HepG2 (cell line): Measurements from ENCODE around the gene IQCE. TPM values are rescaled to one million over a fixed set of nuclear protein-coding genes. Genes with fewer than 3 reads are reported as not detected.
A peak's percentile ranks its signal among the peaks of the same experiment; 100 is the strongest.

Experiments used
- ATAC-seq: fragments of 200-7000 bp; cut with Tn5 transposase; 3 replicates; pipeline ENCODE4 v1.9.1; 2020; ENCODE audit warnings: mild to moderate bottlenecking, moderate library complexity
- BruUV-seq: library from RNA; stranded (reverse); fragments of 400-500 nt; replicated peaks from 2 replicates; lab custom pipeline; 2021; lab: Mats Ljungman, UMichigan
- CTCF ChIA-PET: fragments of 300-600 bp; formaldehyde crosslinking; extraction: SDS; loops from one replicate; lab custom pipeline; 2021; ENCODE audit warnings: low total read pairs, inconsistent platforms, low intra/inter-chr PET ratio; lab: Yijun Ruan, JAX
- POLR2A ChIA-PET: fragments of 350-600 bp; sonication (Branson Sonifier 250); formaldehyde crosslinking; loops from one replicate; lab custom pipeline; 2020; ENCODE audit warnings: antibody characterized with exemption, inconsistent platforms; lab: Yijun Ruan, JAX
- DNase-seq: peaks from one replicate; pipeline ENCODE4 v3.0.0-alpha.2; 2015; ENCODE audit warnings: low spot score
- FAIRE-seq: peaks from 3 replicates; lab custom pipeline; 2011; peaks lifted over from hg19 to GRCh38; lab: Jason Lieb, UNC
- H2AFZ ChIP-seq: one replicate; pipeline ENCODE4 v1.6.1; 2011; ENCODE audit warnings: low read length, inconsistent platforms
- H3K27ac ChIP-seq: fragments of 300-600 bp; 3 replicates; pipeline ENCODE4 v1.8.0; 2011; ENCODE audit warnings: mixed run types, mild to moderate bottlenecking, mixed read lengths, low read length, inconsistent platforms; ENCODE audit not compliant: insufficient read depth; ENCODE audit errors: extremely low read length
- H3K27me3 ChIP-seq, 2 experiments: fragments of 200-600 bp in 1 of 2; 2 replicates in 1 of 2; 3 replicates in 1 of 2; pipeline versions ENCODE4 v1.6.0 to v1.8.0; 2011; ENCODE audit warnings: low read length in 2 of 2, mild to moderate bottlenecking in 2 of 2, moderate library complexity in 2 of 2, inconsistent platforms in 1 of 2; ENCODE audit not compliant: insufficient read depth in 2 of 2, control insufficient read depth in 1 of 2
- H3K36me3 ChIP-seq, 2 experiments: fragments of 200-600 bp in 1 of 2; replicated peaks in 1 of 2; 2 replicates in 1 of 2; 3 replicates in 1 of 2; pipeline versions ENCODE4 v1.5.1 to v1.8.0; 2011; ENCODE audit warnings: low read length in 2 of 2, inconsistent platforms in 1 of 2; ENCODE audit not compliant: insufficient read depth in 2 of 2, control insufficient read depth in 1 of 2
- H3K4me1 ChIP-seq: 2 replicates; pipeline ENCODE4 v1.5.1; 2012; ENCODE audit warnings: low read length, inconsistent platforms; ENCODE audit not compliant: insufficient read depth
- H3K4me2 ChIP-seq: 2 replicates; pipeline ENCODE4 v1.6.0; 2011; ENCODE audit warnings: low read depth, low read length, inconsistent platforms
- H3K4me3 ChIP-seq, 3 experiments: fragments of 200-600 bp in 1 of 3; sonication (generic), shearing (Covaris generic) in 1 of 3; replicated peaks in 1 of 3; 2 replicates each; pipeline ENCODE4 v1.5.1; 2011 to 2016; ENCODE audit warnings: low read length in 3 of 3, inconsistent platforms in 2 of 3, low read depth in 2 of 3, mild to moderate bottlenecking in 2 of 3, control low read depth in 1 of 3, mixed read lengths in 1 of 3; ENCODE audit not compliant: insufficient read depth in 1 of 3
- H3K79me2 ChIP-seq: one replicate; pipeline ENCODE4 v1.6.1; 2011; ENCODE audit warnings: low read length, inconsistent platforms; ENCODE audit not compliant: insufficient read depth
- H3K9ac ChIP-seq: 2 replicates; pipeline ENCODE4 v1.6.0; 2011; ENCODE audit warnings: mild to moderate bottlenecking, low read depth, low read length, inconsistent platforms; ENCODE audit not compliant: insufficient read depth
- H3K9me3 ChIP-seq: 2 replicates; pipeline ENCODE4 v1.5.1; 2012; ENCODE audit warnings: mild to moderate bottlenecking, low read length
- H4K20me1 ChIP-seq: 2 replicates; pipeline ENCODE4 v1.6.0; 2011; ENCODE audit warnings: inconsistent platforms, mild to moderate bottlenecking, low read length, moderate library complexity; ENCODE audit not compliant: insufficient read depth
- HCFC1 ChIP-seq: fragments of 150-350 bp; IDR thresholded peaks from 2 replicates; pipeline ENCODE4 v1.6.1; 2014; ENCODE audit warnings: low read depth, low read length
- MXD3 ChIP-seq: IDR thresholded peaks from 2 replicates; pipeline ENCODE4 v1.6.1; 2016; ENCODE audit warnings: mild to moderate bottlenecking, missing biosample characterization, missing genetic modification reagents
- NR2F6 ChIP-seq, 2 experiments: IDR thresholded peaks; 2 replicates each; pipeline ENCODE4 v1.6.1; 2016; ENCODE audit warnings: antibody characterized with exemption in 1 of 2, mild to moderate bottlenecking in 1 of 2
- THYN1 ChIP-seq: sonication (generic); formaldehyde crosslinking; IDR thresholded peaks from 2 replicates; pipeline ENCODE4 v1.8.1; 2023; ENCODE audit warnings: low read depth, mild to moderate bottlenecking, moderate library complexity, missing genetic modification reagents, borderline replicate concordance
- ZBTB33 ChIP-seq: sonication (generic); formaldehyde crosslinking; IDR thresholded peaks from 2 replicates; pipeline ENCODE4 v1.4.0; 2020; ENCODE audit warnings: missing genetic modification reagents
- ZBTB38 ChIP-seq: sonication (generic); formaldehyde crosslinking; IDR thresholded peaks from 2 replicates; pipeline ENCODE4 v1.5.1; 2020; ENCODE audit warnings: mild to moderate bottlenecking, missing genetic modification reagents
- WGBS: methylation state at CpG from one replicate; pipeline ENCODE4 v1.1.6; 2017; ENCODE audit warnings: low lambda C conversion rate; 5-methylcytosine and 5-hydroxymethylcytosine counted together
- in situ Hi-C: cut with HindIII; loops from 2 replicates; pipeline ENCODE4 v1.10.0; 2017; ENCODE audit warnings: low pct_unique_long_range_greater_than_20kb; ENCODE audit not compliant: extremely low pct_ligation_motif_present
- intact Hi-C: fragments of 100-400 bp; cut with micrococcal nuclease; formaldehyde crosslinking; loops from one replicate; pipeline ENCODE4 v1.10.0; 2022; ENCODE audit not compliant: unreplicated experiment
- polyA plus RNA-seq, 8 experiments: library from polyadenylated mRNA; depleted of rRNA in 3 of 8; stranded (reverse) in 7 of 8; unstranded in 1 of 8; fragments of >200 nt; fragmentation: Illumina TruSeq in 4 of 8; extraction: Trizol in 4 of 8; gene quantifications; 2 replicates each; pipeline versions ENCODE4 v1.2.1 to v1.2.3, GENCODE V29; 2011 to 2016; ENCODE audit warnings: low read depth in 4 of 8, missing spikeins in 1 of 8, mixed read lengths in 1 of 8; ENCODE audit not compliant: insufficient read depth in 1 of 8
- total RNA-seq, 5 experiments: library from RNA; depleted of rRNA; stranded (reverse); fragments of >200 nt; fragmentation: Illumina TruSeq; extraction: Trizol; gene quantifications; 2 replicates each; pipeline ENCODE4 v1.2.3, GENCODE V29; 2016; ENCODE audit warnings: low read depth in 1 of 5

Gene IQCE
- total and polyA plus RNA-seq, 2 of the 13 experiments (the other 11 are each of a cell fraction or from before 2014, with no cell fraction given), result 1.5 to 2.5 TPM

- CTCF ChIA-PET, result no interaction called here
- Histone ChIP-seq H3K4me1 (peaks cover 75% of the 10 kb centered on the region), H3K27ac (no peak overlapping the region)
These were observed 33.7 kb upstream of the IQCE start for GRCh38 chr7:2524808-2525657.

More at GRCh38 chr7:2524808-2525657, 33.7 kb upstream of the IQCE start:
- Histone ChIP-seq H3K27me3 (peaks cover 1 to 34% of the 10 kb centered on the region in 2 experiments; a peak in 4 of 5 replicates), H2AFZ (no peak overlapping the region), H3K4me2 (no peak overlapping the region), H4K20me1 (no peaks in the 10 kb centered on the region), H3K79me2 (no peaks in the 10 kb centered on the region), H3K9me3 (no peaks in the 10 kb centered on the region), H3K36me3 (no peaks in the 10 kb centered on the region), H3K9ac (no peak overlapping the region), H3K4me3 (no peak overlapping the region)
- 91% methylated on average over 15 of the region's 53 CpGs for WGBS
- ATAC-seq (no peak), DNase-seq (no peak), FAIRE-seq (no peak)
- intact Hi-C loops, result loop anchor here (5.0 kb wide), 1 partner anchor 48 kb away; the partner anchor contains the start of gene GRIFIN
- TF ChIP-seq MXD3 (0 out of 2 replicates have a peak, but pooled peaks have one; percentile 28), NR2F6 (IDR thresholded peaks at IDR 0.05) (no peak), NR2F6 (CRISPR knock-in tag; IDR thresholded peaks at IDR 0.05) (no peak), ZBTB33 (peak; percentile 8; the same call in 1 of the 2 replicates), HCFC1 (no peak), THYN1 (CRISPR knock-in tag) (no peak), ZBTB38 (CRISPR knock-in tag) (peak; percentile 95)
- POLR2A ChIA-PET, result no interaction called here
- in situ Hi-C loops, result no loop called here
- no TSS peak for BruUV-seq
